ENCODE measurements around the gene TMEM187. TPM values are rescaled to one million over a fixed set of nuclear protein-coding genes. Genes with fewer than 3 reads are reported as not detected.

The TMEM187 gene
- total and polyA plus RNA-seq, 2 donors (not counting 1 experiment from before 2014, with no cell fraction given) = 5.5 to 6.4 TPM

DNA sequence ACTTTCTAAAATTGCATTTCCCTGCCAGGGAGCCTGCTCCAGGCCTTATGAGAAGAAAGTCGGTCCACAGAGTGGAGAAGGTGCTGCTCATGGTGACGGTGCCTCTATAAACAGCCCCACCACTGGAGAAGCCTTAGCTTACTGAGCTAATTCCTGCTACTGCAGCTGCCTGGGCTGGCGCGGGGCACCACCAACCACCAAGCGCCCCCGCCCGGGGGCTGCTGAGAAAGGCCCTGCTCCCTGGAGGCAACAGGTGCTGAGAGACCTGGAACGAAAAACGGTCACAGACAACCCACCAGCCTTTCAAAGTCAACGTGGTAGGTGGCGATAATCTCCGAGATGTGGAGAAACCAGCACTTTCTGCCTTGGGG is 3.8 kb upstream of the TMEM187 start:
- Mint-ChIP-seq H3K9me3 (ENCODE audit: insufficient read depth) (no peaks in the 10 kb centered on the region), H3K4me1 (peaks cover 46% of the 10 kb centered on the region), H3K27ac (peak overlapping the region; percentile 87), H3K4me3 (peak overlapping the region; percentile 87), H3K27me3 (no peaks in the 10 kb centered on the region)
- no peak for TF ChIP-seq EZH2 (IDR thresholded peaks at IDR 0.05; ENCODE audit: borderline replicate concordance, insufficient read depth, low read depth, low read length, poor library complexity, severe bottlenecking)
- TF ChIP-seq, protein P1, sequence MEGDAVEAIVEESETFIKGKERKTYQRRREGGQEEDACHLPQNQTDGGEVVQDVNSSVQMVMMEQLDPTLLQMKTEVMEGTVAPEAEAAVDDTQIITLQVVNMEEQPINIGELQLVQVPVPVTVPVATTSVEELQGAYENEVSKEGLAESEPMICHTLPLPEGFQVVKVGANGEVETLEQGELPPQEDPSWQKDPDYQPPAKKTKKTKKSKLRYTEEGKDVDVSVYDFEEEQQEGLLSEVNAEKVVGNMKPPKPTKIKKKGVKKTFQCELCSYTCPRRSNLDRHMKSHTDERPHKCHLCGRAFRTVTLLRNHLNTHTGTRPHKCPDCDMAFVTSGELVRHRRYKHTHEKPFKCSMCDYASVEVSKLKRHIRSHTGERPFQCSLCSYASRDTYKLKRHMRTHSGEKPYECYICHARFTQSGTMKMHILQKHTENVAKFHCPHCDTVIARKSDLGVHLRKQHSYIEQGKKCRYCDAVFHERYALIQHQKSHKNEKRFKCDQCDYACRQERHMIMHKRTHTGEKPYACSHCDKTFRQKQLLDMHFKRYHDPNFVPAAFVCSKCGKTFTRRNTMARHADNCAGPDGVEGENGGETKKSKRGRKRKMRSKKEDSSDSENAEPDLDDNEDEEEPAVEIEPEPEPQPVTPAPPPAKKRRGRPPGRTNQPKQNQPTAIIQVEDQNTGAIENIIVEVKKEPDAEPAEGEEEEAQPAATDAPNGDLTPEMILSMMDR (IDR thresholded peaks at IDR 0.05) = no peak
- peak overlapping the region; percentile 100 for H3K9ac ChIP-seq (ENCODE audit: low read length)
- H3K4me1 ChIP-seq (ENCODE audit: control insufficient read depth in 2 of 2, insufficient read depth in 2 of 2, low read length in 2 of 2) = peaks cover 49 to 60% of the 10 kb centered on the region in 2 donors
- ATAC-seq (ENCODE audit: low read depth) = no peak
- peaks cover 71% of the 10 kb centered on the region for H3K79me2 ChIP-seq (ENCODE audit: control insufficient read depth, insufficient read depth, low read length)
- no peaks in the 10 kb centered on the region for H3K9me3 ChIP-seq (ENCODE audit: control extremely low read depth in 1 of 3, control insufficient read depth in 2 of 3, insufficient read depth in 1 of 3, low read length in 2 of 3)
- H4K20me1 ChIP-seq (ENCODE audit: control insufficient read depth, insufficient read depth, low read length, poor library complexity, severe bottlenecking) = peaks cover 56% of the 10 kb centered on the region
- H3K27ac ChIP-seq (ENCODE audit: low read length in 2 of 2) = peak overlapping the region; percentile 46 to 49
- peak overlapping the region in 4 of 5 experiments; percentile 97 to 99 (median 97) for H3K4me3 ChIP-seq (ENCODE audit: control extremely low read depth in 1 of 5, extremely low read depth in 1 of 5, insufficient read depth in 1 of 5, low read depth in 2 of 5, low read length in 4 of 5)
- peaks cover 0 to 10% of the 10 kb centered on the region in 2 experiments for H3K36me3 ChIP-seq (replicated peaks in 1 of 2; ENCODE audit: control extremely low read depth in 1 of 2, control insufficient read depth in 1 of 2, extremely low read depth in 1 of 2, insufficient read depth in 2 of 2, low read length in 1 of 2)
- 0% methylated on average over 7 of the region's 12 CpGs for WGBS (ENCODE audit: insufficient coverage)
- CTCF ChIA-PET = interaction anchor here (0.7 to 4.0 kb wide), 13 partner anchors 13 to 558 kb away, joined by 3 to 27 read pairs (median 4); partner anchors contain the start of genes ARHGAP4 and IRAK1
- peak overlapping the region; percentile 70 for H3K4me2 ChIP-seq (replicated peaks; ENCODE audit: low read depth, low read length, poor library complexity, severe bottlenecking)
- POLR2A ChIA-PET = interaction anchor here (1.1 to 1.6 kb wide), 4 partner anchors 13 to 402 kb away, joined by 3 to 7 read pairs (median 5); no protein-coding TSS in a partner anchor
- peak; percentile 66 for DNase-seq
- H2AFZ ChIP-seq (ENCODE audit: insufficient read depth, low read depth, low read length, poor library complexity, severe bottlenecking) = no peak overlapping the region
- no peaks in the 10 kb centered on the region for H3K27me3 ChIP-seq (replicated peaks in 1 of 4; ENCODE audit: control extremely low read depth in 1 of 4, control insufficient read depth in 3 of 4, insufficient read depth in 4 of 4, low read length in 3 of 4)
- intact Hi-C loops (cut with micrococcal nuclease) = loop anchor here (10.0 kb wide), 1 partner anchor 1024 kb away; no protein-coding TSS in a partner anchor
